Epithelial cell of proximal tubule (primary cell): Measurements from ENCODE around the gene HEPACAM2. TPM values are rescaled to one million over a fixed set of nuclear protein-coding genes. Genes with fewer than 3 reads are reported as not detected.

ENCODE experiments used
- DNase-seq: peaks from one replicate; pipeline ENCODE4 v3.0.0-alpha.2; 2011; ENCODE audit warnings: low read depth
- H3K4me3 ChIP-seq: 2 replicates; pipeline ENCODE4 v1.5.1; 2011; ENCODE audit warnings: low read depth, mild to moderate bottlenecking, low read length
- total RNA-seq: library from RNA; depleted of rRNA; stranded (reverse); fragments of >200 nt; gene quantifications from 2 replicates; pipeline ENCODE4 v1.2.3, GENCODE V29; 2015
- TF ChIP-seq, protein P1 (sequence below): conservative IDR thresholded peaks from 2 replicates; pipeline ENCODE4 v1.5.1; 2012; ENCODE audit warnings: low read depth, mild to moderate bottlenecking, low read length

Gene HEPACAM2
- total RNA-seq, 1 donor from 2014 or later, result not detected

DNA sequence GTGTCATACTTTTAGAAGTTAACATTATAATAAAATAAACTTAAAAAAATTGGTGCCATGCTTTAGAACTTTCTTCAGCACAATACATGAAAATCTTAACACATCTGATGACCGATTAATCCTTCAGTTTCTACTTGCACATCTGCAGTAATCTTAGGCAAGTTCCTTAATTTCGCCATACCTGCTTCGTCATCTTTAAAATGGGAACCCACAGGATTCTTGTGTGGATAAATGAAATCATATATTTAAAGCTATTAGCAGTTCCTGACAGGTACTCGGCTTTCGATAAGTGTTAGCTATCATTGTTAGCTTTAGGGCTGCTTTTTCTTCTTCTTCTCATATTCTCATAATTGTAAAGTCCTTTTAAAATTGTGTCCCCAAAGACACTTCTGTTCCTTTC, 5.0 kb upstream of the HEPACAM2 start:
- no peak for DNase-seq
- peak overlapping the region; percentile 73 for H3K4me3 ChIP-seq
- TF ChIP-seq, protein P1, sequence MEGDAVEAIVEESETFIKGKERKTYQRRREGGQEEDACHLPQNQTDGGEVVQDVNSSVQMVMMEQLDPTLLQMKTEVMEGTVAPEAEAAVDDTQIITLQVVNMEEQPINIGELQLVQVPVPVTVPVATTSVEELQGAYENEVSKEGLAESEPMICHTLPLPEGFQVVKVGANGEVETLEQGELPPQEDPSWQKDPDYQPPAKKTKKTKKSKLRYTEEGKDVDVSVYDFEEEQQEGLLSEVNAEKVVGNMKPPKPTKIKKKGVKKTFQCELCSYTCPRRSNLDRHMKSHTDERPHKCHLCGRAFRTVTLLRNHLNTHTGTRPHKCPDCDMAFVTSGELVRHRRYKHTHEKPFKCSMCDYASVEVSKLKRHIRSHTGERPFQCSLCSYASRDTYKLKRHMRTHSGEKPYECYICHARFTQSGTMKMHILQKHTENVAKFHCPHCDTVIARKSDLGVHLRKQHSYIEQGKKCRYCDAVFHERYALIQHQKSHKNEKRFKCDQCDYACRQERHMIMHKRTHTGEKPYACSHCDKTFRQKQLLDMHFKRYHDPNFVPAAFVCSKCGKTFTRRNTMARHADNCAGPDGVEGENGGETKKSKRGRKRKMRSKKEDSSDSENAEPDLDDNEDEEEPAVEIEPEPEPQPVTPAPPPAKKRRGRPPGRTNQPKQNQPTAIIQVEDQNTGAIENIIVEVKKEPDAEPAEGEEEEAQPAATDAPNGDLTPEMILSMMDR, result no peak

DNA sequence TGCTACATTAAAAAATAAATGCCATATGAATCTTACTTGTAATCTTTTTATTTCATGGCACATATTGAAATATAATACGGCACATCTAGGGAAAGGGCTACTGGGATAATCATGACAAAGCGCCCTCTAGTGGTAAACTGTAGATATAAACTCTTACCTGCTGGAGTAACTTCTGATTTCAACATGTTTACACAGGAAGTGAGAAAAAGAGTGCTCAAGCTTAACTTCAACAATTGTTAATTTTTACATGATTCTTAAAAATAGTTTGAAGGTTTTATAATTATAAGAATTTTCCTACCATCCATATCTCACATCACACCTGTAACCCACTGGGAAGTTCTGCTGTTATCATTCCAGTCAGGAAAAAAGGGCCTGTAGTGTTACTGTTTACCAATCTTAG, 2.0 kb upstream of the HEPACAM2 start:
- H3K4me3 ChIP-seq, result no peak overlapping the region
- no peak for DNase-seq
- TF ChIP-seq, protein P1, result peak; percentile 72

DNA sequence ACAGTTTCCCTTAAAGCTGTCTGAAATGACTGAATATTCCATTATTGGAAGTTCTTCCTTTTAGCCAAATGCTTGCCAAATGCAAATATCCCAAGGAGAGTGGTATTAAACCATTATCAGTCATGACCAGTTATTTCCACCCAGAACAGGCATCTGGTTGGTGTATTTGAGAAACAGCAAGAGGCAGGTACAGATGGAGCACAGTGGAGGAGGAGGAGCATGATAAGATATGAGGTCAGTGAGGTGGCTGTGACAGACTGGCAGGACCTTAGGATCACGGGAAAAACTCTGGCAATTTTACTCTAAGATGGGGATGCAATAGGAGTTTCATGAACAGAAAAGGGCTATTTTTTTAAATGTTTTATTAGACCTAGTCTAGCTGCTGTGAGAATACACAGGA, 6.4 kb downstream of the HEPACAM2 start:
- H3K4me3 ChIP-seq, result no peak overlapping the region
- TF ChIP-seq, protein P1, result no peak
- no peak for DNase-seq

DNA sequence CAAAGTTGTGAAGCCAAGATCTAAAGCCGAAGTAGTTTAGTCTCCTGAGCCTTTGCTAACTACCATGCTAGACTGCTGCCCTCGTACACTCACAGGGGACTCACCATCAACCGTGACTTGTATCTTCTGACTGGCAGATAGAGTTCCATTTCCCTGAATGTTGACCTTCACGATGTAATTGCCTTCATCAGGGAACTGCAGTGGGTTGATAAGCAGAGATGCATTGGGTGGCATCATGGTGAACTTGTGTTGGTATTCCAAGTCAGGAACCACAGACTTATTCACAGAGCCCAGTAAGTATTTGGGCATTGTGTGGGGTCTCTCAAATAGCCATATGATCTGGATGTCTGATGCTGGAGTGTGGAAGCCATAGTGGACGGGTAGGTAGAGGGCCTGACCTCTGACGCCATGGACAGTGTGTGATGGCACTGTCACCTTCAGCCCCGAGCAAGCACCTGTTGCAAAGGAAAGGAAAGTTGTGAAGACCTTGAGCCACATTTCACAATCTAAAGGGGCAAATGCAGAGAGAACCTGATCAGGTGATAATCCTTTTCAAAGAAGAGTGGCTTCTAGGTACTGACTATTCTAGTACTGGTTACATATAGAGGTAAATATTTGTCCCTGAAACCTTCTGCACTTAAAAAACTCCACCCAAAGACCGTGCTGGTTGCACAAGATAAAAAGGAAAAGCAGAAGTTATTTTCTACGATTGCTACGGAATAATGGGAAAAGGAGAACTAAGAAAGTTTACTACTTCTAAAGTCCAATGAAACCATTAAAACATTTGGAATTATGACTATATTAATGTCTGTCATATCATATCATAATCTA, 7.1 kb downstream of the HEPACAM2 start:
- TF ChIP-seq, protein P1, result no peak
- no peak for DNase-seq
- no peak overlapping the region for H3K4me3 ChIP-seq

DNA sequence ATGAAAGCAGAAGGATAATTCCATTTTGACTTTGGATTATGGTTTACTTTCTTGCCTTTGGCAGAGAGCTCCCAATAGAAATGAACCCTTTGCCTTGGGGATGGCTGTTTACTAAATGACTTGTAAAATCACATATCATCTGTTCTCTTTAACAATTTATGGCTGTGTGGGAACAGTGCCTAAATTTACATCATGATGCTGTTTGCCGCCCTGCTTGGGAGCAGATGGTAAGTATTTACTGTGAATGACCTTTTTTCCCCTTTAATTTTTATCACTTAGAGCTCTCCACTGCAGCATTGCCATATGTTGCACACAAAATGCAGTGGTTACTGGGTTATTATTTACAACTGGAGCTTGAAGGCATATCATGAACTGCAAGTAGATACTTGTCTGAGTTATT, 13.4 kb downstream of the HEPACAM2 start:
- no peak for DNase-seq
- H3K4me3 ChIP-seq, result no peak overlapping the region
- TF ChIP-seq, protein P1, result no peak

DNA sequence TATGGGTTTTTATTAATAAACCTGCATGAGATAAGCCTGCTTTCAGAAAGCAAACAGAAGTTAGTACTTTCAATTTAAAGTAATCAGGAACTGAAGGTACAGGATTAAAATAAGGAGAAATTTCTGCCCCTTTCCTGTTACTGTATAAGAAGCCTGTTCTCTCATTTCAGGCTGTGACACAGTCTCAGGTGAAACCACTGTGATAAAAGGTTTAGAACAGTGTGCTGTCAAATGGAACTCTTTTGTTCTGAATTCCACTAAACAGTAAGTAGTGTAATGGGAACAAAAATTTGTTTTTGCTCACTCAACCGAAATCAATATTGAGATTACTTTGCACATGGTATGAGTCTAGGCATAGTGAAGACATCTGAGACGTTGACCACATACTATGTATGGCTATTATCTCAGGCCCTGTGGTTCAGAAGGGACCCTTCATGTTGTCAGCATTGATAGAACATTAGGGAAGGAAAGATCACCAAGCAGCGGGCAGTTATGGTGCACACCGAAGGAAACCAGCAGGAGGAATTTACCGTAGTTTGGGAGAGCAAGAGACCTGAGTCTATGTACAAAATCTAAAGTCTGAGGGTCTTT, 14.9 kb downstream of the HEPACAM2 start:
- no peak overlapping the region for H3K4me3 ChIP-seq
- TF ChIP-seq, protein P1, result no peak
- DNase-seq, result no peak
